Keratinocyte (primary cell): ENCODE data around the gene RBMS3.

Experiments used
- EZH2 ChIP-seq: IDR thresholded peaks from one replicate; pipeline ENCODE4 v1.6.1; 2012; ENCODE audit warnings: inconsistent platforms, mild to moderate bottlenecking, low read length, moderate library complexity
- TF ChIP-seq, protein P1 (sequence below), 3 experiments: IDR thresholded peaks in 1 of 3; conservative IDR thresholded peaks in 1 of 3; optimal IDR thresholded peaks in 1 of 3; 2 replicates in 2 of 3; 3 replicates in 1 of 3; pipeline versions ENCODE3 to v1.5.1; 2011; ENCODE audit warnings: low read length in 3 of 3, mild to moderate bottlenecking in 3 of 3, moderate library complexity in 2 of 3, control low read depth in 1 of 3, inconsistent platforms in 1 of 3; ENCODE audit not compliant: insufficient read depth in 2 of 3; ENCODE audit errors: extremely low read depth in 1 of 3

DNA sequence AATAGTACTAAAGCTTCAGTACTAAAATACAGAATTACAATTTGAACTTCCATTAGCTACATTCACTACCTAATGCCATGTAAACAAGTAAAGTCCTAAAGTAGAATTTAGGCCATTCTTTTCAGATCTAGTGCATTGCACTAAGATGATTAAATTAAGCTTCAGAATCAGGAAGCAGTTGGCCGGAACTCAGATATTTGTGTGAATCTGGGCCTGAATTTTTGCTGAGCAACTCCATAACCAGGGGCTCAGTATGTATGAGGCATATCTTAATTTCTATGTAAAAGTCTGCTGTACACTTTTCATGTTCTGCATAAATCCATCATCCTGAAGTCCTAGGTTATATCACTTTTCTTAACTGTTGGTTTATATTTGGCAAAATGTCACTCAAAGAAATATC is 246.4 kb downstream of the RBMS3 start:
- TF ChIP-seq, protein P1, sequence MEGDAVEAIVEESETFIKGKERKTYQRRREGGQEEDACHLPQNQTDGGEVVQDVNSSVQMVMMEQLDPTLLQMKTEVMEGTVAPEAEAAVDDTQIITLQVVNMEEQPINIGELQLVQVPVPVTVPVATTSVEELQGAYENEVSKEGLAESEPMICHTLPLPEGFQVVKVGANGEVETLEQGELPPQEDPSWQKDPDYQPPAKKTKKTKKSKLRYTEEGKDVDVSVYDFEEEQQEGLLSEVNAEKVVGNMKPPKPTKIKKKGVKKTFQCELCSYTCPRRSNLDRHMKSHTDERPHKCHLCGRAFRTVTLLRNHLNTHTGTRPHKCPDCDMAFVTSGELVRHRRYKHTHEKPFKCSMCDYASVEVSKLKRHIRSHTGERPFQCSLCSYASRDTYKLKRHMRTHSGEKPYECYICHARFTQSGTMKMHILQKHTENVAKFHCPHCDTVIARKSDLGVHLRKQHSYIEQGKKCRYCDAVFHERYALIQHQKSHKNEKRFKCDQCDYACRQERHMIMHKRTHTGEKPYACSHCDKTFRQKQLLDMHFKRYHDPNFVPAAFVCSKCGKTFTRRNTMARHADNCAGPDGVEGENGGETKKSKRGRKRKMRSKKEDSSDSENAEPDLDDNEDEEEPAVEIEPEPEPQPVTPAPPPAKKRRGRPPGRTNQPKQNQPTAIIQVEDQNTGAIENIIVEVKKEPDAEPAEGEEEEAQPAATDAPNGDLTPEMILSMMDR (optimal IDR thresholded peaks at IDR 0.05 in 1 of 3, IDR thresholded peaks at IDR 0.05 in 1 of 3, conservative IDR thresholded peaks at IDR 0.05 in 1 of 3; ENCODE audit: extremely low read depth in 1 of 3, insufficient read depth in 2 of 3, low read length in 3 of 3), result no peak
- TF ChIP-seq EZH2, result no peak
